Measurements from ENCODE around the gene DPP4.

DNA sequence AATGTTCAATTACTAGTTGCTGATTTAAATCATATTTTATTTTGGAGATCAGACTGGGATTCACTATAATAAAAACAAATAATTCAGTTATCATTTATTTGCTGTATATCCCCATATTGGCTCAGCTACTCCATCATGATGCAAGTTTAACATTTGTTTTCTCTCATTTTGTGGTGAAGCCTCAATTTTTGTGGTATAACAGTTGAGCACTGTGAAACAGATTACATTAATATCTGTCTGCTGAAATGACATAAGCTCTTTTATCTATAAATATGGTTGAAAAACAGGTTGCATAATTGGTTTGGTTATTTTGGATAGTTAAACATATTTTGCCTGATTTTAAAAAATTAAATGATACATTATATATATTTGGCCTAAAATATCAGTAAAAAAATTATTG, 67.7 kb downstream of the DPP4 start:
- TF ChIP-seq POLR2AphosphoS5 (IDR thresholded peaks at IDR 0.05; ENCODE audit: low read depth) (no peak), EZH2 (IDR thresholded peaks at IDR 0.05; ENCODE audit: low read depth, unreplicated experiment) (no peak), EZH2phosphoT487 (IDR thresholded peaks at IDR 0.05; ENCODE audit: unreplicated experiment) (no peak), ZNF114 (CRISPR knock-in tag; IDR thresholded peaks at IDR 0.05) (no peak), CREB1 (CRISPR knock-in tag; IDR thresholded peaks at IDR 0.05; ENCODE audit: low read depth) (no peak)
- TF ChIP-seq, protein P1, sequence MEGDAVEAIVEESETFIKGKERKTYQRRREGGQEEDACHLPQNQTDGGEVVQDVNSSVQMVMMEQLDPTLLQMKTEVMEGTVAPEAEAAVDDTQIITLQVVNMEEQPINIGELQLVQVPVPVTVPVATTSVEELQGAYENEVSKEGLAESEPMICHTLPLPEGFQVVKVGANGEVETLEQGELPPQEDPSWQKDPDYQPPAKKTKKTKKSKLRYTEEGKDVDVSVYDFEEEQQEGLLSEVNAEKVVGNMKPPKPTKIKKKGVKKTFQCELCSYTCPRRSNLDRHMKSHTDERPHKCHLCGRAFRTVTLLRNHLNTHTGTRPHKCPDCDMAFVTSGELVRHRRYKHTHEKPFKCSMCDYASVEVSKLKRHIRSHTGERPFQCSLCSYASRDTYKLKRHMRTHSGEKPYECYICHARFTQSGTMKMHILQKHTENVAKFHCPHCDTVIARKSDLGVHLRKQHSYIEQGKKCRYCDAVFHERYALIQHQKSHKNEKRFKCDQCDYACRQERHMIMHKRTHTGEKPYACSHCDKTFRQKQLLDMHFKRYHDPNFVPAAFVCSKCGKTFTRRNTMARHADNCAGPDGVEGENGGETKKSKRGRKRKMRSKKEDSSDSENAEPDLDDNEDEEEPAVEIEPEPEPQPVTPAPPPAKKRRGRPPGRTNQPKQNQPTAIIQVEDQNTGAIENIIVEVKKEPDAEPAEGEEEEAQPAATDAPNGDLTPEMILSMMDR (conservative IDR thresholded peaks at IDR 0.05; ENCODE audit: low read depth in 2 of 2): no peak
- TF ChIP-seq, protein P2, sequence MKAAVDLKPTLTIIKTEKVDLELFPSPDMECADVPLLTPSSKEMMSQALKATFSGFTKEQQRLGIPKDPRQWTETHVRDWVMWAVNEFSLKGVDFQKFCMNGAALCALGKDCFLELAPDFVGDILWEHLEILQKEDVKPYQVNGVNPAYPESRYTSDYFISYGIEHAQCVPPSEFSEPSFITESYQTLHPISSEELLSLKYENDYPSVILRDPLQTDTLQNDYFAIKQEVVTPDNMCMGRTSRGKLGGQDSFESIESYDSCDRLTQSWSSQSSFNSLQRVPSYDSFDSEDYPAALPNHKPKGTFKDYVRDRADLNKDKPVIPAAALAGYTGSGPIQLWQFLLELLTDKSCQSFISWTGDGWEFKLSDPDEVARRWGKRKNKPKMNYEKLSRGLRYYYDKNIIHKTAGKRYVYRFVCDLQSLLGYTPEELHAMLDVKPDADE (IDR thresholded peaks at IDR 0.05): no peak
- TF ChIP-seq, protein P3, sequence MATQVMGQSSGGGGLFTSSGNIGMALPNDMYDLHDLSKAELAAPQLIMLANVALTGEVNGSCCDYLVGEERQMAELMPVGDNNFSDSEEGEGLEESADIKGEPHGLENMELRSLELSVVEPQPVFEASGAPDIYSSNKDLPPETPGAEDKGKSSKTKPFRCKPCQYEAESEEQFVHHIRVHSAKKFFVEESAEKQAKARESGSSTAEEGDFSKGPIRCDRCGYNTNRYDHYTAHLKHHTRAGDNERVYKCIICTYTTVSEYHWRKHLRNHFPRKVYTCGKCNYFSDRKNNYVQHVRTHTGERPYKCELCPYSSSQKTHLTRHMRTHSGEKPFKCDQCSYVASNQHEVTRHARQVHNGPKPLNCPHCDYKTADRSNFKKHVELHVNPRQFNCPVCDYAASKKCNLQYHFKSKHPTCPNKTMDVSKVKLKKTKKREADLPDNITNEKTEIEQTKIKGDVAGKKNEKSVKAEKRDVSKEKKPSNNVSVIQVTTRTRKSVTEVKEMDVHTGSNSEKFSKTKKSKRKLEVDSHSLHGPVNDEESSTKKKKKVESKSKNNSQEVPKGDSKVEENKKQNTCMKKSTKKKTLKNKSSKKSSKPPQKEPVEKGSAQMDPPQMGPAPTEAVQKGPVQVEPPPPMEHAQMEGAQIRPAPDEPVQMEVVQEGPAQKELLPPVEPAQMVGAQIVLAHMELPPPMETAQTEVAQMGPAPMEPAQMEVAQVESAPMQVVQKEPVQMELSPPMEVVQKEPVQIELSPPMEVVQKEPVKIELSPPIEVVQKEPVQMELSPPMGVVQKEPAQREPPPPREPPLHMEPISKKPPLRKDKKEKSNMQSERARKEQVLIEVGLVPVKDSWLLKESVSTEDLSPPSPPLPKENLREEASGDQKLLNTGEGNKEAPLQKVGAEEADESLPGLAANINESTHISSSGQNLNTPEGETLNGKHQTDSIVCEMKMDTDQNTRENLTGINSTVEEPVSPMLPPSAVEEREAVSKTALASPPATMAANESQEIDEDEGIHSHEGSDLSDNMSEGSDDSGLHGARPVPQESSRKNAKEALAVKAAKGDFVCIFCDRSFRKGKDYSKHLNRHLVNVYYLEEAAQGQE (IDR thresholded peaks at IDR 0.05; ENCODE audit: unreplicated experiment): no peak
- TF ChIP-seq, protein P4, sequence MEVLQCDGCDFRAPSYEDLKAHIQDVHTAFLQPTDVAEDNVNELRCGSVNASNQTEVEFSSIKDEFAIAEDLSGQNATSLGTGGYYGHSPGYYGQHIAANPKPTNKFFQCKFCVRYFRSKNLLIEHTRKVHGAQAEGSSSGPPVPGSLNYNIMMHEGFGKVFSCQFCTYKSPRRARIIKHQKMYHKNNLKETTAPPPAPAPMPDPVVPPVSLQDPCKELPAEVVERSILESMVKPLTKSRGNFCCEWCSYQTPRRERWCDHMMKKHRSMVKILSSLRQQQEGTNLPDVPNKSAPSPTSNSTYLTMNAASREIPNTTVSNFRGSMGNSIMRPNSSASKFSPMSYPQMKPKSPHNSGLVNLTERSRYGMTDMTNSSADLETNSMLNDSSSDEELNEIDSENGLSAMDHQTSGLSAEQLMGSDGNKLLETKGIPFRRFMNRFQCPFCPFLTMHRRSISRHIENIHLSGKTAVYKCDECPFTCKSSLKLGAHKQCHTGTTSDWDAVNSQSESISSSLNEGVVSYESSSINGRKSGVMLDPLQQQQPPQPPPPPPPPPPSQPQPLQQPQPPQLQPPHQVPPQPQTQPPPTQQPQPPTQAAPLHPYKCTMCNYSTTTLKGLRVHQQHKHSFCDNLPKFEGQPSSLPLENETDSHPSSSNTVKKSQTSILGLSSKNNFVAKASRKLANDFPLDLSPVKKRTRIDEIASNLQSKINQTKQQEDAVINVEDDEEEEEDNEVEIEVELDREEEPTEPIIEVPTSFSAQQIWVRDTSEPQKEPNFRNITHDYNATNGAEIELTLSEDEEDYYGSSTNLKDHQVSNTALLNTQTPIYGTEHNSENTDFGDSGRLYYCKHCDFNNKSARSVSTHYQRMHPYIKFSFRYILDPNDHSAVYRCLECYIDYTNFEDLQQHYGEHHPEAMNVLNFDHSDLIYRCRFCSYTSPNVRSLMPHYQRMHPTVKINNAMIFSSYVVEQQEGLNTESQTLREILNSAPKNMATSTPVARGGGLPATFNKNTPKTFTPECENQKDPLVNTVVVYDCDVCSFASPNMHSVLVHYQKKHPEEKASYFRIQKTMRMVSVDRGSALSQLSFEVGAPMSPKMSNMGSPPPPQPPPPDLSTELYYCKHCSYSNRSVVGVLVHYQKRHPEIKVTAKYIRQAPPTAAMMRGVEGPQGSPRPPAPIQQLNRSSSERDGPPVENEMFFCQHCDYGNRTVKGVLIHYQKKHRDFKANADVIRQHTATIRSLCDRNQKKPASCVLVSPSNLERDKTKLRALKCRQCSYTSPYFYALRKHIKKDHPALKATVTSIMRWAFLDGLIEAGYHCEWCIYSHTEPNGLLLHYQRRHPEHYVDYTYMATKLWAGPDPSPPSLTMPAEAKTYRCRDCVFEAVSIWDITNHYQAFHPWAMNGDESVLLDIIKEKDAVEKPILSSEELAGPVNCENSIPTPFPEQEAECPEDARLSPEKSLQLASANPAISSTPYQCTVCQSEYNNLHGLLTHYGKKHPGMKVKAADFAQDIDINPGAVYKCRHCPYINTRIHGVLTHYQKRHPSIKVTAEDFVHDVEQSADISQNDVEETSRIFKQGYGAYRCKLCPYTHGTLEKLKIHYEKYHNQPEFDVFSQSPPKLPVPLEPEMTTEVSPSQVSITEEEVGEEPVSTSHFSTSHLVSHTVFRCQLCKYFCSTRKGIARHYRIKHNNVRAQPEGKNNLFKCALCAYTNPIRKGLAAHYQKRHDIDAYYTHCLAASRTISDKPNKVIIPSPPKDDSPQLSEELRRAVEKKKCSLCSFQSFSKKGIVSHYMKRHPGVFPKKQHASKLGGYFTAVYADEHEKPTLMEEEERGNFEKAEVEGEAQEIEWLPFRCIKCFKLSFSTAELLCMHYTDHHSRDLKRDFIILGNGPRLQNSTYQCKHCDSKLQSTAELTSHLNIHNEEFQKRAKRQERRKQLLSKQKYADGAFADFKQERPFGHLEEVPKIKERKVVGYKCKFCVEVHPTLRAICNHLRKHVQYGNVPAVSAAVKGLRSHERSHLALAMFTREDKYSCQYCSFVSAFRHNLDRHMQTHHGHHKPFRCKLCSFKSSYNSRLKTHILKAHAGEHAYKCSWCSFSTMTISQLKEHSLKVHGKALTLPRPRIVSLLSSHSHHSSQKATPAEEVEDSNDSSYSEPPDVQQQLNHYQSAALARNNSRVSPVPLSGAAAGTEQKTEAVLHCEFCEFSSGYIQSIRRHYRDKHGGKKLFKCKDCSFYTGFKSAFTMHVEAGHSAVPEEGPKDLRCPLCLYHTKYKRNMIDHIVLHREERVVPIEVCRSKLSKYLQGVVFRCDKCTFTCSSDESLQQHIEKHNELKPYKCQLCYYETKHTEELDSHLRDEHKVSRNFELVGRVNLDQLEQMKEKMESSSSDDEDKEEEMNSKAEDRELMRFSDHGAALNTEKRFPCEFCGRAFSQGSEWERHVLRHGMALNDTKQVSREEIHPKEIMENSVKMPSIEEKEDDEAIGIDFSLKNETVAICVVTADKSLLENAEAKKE (CRISPR knock-in tag; IDR thresholded peaks at IDR 0.05): no peak

All from GM23338 (cell line).